ENCODE results near the gene ANKRD18B.
"Not testable (repeated sequence)": the region's sequence is repeated elsewhere in the genome, so short reads cannot be mapped to it uniquely, and the experiment has no call there.

ANKRD18B gene

GRCh38 chr9:33535541-33535940, 11.5 kb downstream of the ANKRD18B start:
- DNase-seq, result no peak

DNA sequence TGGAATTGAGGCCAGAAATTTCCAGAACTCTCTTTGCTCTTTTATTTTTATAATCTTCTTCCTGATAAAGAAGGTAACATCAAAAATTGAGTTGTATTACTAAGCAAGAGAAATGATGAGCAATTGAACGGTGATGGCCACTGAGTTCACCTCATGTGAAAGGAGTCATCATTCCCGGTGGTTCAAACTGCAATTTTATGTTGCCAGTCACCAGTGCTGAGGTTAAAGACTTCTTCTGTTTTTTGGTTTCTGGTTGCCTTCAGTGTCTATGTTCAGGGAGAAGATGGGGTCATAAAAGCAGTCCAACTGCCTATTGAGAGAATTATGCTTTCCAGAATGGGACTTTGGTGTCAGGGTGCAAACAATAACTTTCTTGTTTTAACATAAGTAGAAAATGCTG, 19.4 kb downstream of the ANKRD18B start:
- DNase-seq, result not testable (repeated sequence)

DNA sequence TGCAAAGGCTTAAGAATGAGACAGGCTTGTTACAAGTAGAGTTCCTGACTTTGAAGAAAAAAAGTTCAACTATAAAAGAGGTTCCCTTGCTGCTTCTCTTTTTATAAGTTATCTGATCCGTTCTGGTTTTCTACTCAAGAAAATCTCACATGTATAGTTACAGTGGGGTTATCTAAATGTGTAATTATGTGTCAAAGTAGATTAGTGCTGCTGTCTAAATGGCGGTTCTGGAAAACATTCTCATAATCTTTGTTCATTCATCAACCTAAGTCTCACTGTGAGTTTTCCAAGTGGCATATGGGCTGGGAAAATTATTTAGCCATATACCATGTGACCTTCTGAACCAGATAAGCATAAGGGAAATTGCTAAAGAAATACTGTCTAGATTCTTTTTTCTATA, 21.7 kb downstream of the ANKRD18B start:
- DNase-seq, result not testable (repeated sequence)

DNA sequence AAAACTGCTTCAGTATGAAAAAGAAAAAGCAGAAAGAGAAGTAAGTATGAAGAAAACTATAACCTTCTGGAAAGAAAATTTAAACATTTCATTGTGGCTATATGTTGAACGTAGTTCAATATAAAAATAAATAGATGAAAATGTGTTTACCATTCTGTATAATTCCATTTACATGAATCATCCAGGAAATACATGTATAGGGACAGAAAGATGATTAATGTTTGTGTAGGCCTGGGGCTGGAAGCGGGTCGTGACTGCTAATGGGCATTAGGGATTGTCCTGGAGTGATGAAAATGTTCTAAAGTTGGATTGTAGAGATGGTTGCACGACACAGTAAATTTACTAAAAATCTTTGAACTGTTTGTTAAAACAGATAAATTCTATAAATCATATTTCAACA, 24.8 kb downstream of the ANKRD18B start:
- not testable (repeated sequence) for DNase-seq

- DNase-seq, result not testable (repeated sequence)
These were observed 25.4 kb downstream of the ANKRD18B start for GRCh38 chr9:33549418-33549817.

DNA sequence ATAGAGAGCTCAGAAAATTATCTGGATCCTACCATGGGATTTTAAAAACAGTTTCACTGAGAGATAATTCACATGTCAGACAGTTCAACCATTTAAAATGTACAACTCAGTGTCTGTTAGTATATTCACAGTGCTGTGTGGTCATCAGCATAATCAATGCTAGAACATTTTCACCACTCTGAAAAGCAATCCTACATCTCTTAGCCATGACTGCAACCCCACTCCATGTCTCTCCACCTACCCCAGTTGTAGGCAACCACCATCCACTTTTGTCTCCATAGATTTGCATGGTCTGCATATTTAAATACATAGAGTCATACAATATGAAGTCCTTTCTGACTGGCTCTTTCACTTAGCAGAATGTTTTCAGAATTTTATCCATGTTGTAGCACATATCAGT, 27.1 kb downstream of the ANKRD18B start:
- not testable (repeated sequence) for DNase-seq

- DNase-seq, result not testable (repeated sequence)
These were observed 28.3 kb downstream of the ANKRD18B start for GRCh38 chr9:33552315-33552725.

- DNase-seq, result not testable (repeated sequence)
These were observed 36.2 kb downstream of the ANKRD18B start for GRCh38 chr9:33560217-33560616.

- not testable (repeated sequence) for DNase-seq
These were observed 38.1 kb downstream of the ANKRD18B start for GRCh38 chr9:33562196-33562595.

DNA sequence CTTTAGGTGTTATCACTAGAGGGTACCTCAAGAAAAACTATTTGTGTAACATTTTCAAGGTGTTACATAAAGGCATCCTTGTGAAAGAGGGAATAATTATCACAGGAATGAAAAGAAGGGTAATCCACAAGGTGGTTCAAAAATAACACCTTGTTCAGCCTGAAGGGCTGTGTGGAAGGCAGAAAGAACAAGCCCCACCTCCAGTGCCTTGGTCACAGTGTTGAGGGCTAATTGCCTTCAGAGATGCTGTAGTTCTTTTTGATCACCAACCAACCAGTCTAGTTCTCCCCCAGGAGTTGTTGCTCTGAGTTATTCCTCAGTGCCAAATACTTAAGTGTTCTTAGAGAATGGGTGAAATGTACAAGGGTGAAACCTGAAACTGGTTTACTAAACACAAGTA, 43.7 kb downstream of the ANKRD18B start:
- not testable (repeated sequence) for DNase-seq

GRCh38 chr9:33577786-33578185, 53.7 kb downstream of the ANKRD18B start:
- not testable (repeated sequence) for DNase-seq

- DNase-seq, result not testable (repeated sequence)
These were observed 55.9 kb downstream of the ANKRD18B start for GRCh38 chr9:33579996-33580395.

DNA sequence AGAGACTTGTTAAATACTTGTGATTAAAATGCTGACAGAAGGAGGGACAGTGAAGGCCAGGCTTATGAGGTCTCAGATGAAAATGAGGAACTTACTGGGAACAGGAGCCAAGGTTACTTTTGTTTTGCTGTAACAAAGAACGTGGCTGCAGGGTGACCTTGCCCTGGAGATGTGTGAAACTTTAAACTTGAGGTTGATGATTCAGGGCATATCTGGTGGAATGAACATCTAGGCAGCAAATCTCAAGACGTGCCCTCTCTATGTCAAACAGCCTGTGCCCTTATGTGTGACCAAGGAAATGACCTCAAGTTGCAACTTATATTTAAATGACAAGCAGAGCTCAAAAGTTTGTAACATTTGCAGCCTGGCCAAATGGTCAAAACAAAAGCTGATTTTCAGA, 58.6 kb downstream of the ANKRD18B start:
- DNase-seq, result not testable (repeated sequence)

DNA sequence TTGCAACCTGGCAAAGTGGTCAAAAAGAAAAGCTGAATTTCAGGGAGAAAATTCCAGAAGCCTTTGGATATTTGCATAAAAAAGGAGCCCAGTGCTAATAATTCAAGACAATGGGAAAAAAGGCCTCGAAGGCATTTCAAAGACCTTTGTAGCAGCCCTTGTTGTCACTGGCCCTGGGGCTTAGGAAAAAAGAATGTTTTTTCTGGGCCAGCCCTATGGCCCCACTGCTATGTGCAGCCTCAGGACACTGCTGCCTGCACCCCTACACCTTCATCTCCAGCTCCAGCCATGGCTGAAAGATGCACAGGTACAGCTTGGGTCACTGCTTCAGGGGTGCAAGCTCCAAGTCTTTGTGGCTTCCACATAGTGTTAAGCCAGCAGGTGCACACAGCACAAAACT, 62.1 kb downstream of the ANKRD18B start:
- not testable (repeated sequence) for DNase-seq

- DNase-seq, result not testable (repeated sequence)
These were observed 63.7 kb downstream of the ANKRD18B start for GRCh38 chr9:33587799-33588198.

GRCh38 chr9:33588876-33589275, 64.8 kb downstream of the ANKRD18B start:
- not testable (repeated sequence) for DNase-seq

DNA sequence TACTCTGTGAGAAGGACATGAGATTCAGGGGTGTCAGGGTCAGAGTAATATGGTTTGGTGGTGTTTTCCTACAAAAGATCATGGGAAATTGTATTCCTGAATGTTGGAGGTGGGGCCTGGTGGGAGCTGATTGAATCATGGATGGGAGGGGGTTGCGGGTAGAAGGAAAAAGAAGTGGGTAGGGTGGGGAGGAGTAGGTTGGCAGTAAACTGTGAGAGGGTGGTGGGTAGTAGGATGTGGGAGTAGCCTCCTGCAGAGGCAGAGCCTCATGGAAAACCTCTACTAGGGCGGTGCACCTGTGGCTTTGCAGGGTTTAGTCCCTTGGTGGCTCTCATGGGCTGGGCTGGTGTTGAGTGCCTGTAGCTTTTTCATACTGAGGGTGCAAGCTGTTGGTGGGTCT, 66.8 kb downstream of the ANKRD18B start:
- not testable (repeated sequence) for DNase-seq

- DNase-seq, result not testable (repeated sequence)
These were observed 72.9 kb downstream of the ANKRD18B start for GRCh38 chr9:33596974-33597373.

DNA sequence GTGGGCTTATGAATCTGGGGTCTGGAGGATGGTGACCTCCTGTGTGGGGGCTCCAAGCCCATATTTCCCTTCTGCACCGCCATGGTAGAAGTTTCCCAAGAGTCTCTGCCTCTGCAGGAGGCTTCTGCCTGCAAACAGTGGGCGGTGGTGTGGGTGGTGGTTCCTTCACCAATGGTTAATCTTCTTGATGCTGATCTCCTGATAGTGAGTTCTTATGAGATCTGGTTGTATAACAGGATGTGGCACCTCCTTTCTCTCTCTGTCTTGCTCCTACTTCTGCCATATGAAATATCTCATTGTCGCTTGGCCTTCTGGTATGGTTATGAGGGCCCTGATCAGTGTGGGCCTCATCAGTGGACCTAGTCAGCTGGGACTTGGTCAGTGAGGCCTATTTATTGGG, 73.3 kb downstream of the ANKRD18B start:
- not testable (repeated sequence) for DNase-seq

DNA sequence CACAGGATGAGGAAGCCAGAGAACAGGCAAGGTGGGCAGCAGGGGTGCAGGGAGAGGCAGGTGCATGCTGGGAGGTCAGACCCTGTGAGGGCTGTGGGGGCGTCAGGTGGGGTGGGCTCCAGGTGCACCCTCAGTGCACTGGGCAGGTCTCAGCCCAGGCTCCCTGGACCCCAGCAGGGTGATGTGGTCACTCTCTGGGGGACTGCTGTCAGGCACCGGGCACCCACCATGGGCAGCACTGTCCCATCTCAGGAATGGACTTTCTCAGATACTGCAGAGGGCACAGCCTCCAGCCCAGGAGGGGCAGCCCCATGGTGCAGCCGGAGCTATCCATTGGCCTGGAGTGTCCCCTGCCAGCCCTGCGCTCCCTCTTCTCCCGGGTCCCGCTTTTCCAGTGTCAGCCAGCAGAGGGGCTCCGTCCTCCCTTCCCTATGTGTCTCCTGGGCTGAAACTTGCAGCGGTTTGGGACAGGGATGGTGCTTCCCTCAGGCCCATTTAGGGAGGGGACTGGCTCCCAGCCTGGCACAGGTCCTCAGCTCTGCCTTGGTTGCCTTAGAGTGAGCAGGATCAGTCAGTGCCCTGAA, 74.8 kb downstream of the ANKRD18B start:
- not testable (repeated sequence) for DNase-seq

DNA sequence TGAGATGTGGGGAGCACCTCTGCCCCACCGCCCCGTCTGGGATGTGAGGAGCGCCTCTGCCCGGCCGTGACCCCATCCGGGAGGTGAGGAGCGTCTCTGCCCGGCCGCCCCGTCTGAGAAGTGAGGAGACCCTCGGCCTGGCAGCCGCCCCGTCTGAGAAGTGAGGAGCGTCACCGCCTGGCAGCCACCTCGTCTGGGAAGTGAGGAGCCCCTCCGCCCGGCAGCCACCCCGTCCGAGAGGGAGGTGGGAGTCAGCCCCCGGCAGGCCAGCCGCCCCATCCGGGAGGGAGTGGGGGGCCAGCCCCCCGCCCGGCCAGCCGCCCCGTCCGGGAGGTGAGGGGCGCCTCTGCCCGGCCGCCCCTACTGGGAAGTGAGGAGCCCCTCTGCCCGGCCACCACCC, 76.9 kb downstream of the ANKRD18B start:
- not testable (repeated sequence) for DNase-seq

DNA sequence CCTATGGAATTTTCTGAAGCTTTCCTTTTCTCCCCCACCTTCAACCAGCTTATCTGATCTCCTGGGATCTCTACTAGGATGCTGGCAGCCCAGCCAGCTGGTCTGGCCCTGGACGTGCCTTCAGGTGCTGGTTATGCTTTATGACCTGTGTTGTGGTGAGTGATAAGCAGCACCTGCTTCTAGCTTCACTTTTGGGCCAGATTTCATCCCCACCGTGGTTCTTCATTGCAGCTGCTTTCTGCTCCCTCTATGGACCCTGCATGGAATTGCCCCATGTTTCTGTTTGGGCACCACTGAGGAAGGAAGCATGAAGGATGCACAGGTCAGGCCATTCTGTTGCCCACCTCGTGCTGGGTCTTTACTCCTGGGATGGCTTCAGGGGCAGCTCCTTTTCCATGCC, 80.2 kb downstream of the ANKRD18B start:
- not testable (repeated sequence) for DNase-seq

- not testable (repeated sequence) for DNase-seq
These were observed 80.9 kb downstream of the ANKRD18B start for GRCh38 chr9:33604936-33605335.

GRCh38 chr9:33611358-33611757, 87.3 kb downstream of the ANKRD18B start:
- no peak for DNase-seq

GRCh38 chr9:33612410-33612809, 88.4 kb downstream of the ANKRD18B start:
- DNase-seq, result not testable (repeated sequence)
